RCC 7860 (cell line): ENCODE measurements around the gene WNT4.

Experiments used
- DNase-seq: peaks from one replicate; pipeline ENCODE4 v3.0.0-alpha.2; 2015; ENCODE audit warnings: low spot score
- FAIRE-seq: peaks from 2 replicates; lab custom pipeline; 2012; peaks lifted over from hg19 to GRCh38; lab: Jason Lieb, UNC

The WNT4 gene

GRCh38 chr1:22164841-22165808 lies 22.2 kb upstream of the WNT4 start:
- no peak for DNase-seq
- FAIRE-seq, result no peak

- DNase-seq (no peak), FAIRE-seq (no peak)
These were observed 20.7 kb upstream of the WNT4 start for GRCh38 chr1:22163564-22163963.

GRCh38 chr1:22163137-22163536 lies 20.2 kb upstream of the WNT4 start:
- no peak for FAIRE-seq
- DNase-seq, result no peak

- FAIRE-seq, result no peak
- DNase-seq, result no peak
These were observed 17.0 kb upstream of the WNT4 start for GRCh38 chr1:22159891-22160290.

- FAIRE-seq (no peak), DNase-seq (no peak)
These were observed 15.8 kb upstream of the WNT4 start for GRCh38 chr1:22158654-22159053.

- DNase-seq, result no peak
- FAIRE-seq, result no peak
These were observed 14.6 kb upstream of the WNT4 start for GRCh38 chr1:22157359-22157966.

- FAIRE-seq, result no peak
- DNase-seq, result no peak
These were observed 12.6 kb upstream of the WNT4 start for GRCh38 chr1:22155517-22155916.

GRCh38 chr1:22154626-22155025 lies 11.7 kb upstream of the WNT4 start:
- FAIRE-seq, result no peak
- no peak for DNase-seq

- DNase-seq, result no peak
- FAIRE-seq, result no peak
These were observed 11.0 kb upstream of the WNT4 start for GRCh38 chr1:22153660-22154437.

- DNase-seq, result no peak
- no peak for FAIRE-seq
These were observed 8.0 kb upstream of the WNT4 start for GRCh38 chr1:22150923-22151322.

- FAIRE-seq, result no peak
- no peak for DNase-seq
These were observed 407 bp downstream of the WNT4 start for GRCh38 chr1:22142315-22143064.

- no peak for DNase-seq
- FAIRE-seq, result no peak
These were observed 1.2 kb downstream of the WNT4 start for GRCh38 chr1:22141554-22142314.

- FAIRE-seq (no peak), DNase-seq (no peak)
These were observed 2.2 kb downstream of the WNT4 start for GRCh38 chr1:22140694-22141093.

GRCh38 chr1:22139817-22140216 lies 3.1 kb downstream of the WNT4 start:
- FAIRE-seq (no peak), DNase-seq (no peak)

- no peak for FAIRE-seq
- DNase-seq, result no peak
These were observed 3.8 kb downstream of the WNT4 start for GRCh38 chr1:22139066-22139594.

- no peak for FAIRE-seq
- DNase-seq, result no peak
These were observed 5.7 kb downstream of the WNT4 start for GRCh38 chr1:22137004-22137720.

- FAIRE-seq, result no peak
These were observed 9.0 kb downstream of the WNT4 start for GRCh38 chr1:22133931-22134324.

GRCh38 chr1:22133247-22133930 lies 9.5 kb downstream of the WNT4 start:
- DNase-seq (no peak), FAIRE-seq (no peak)

More at GRCh38 chr1:22133931-22134324, 9.0 kb downstream of the WNT4 start:
- no peak for DNase-seq
